ENCODE data around the gene BSND.

BSND gene

DNA sequence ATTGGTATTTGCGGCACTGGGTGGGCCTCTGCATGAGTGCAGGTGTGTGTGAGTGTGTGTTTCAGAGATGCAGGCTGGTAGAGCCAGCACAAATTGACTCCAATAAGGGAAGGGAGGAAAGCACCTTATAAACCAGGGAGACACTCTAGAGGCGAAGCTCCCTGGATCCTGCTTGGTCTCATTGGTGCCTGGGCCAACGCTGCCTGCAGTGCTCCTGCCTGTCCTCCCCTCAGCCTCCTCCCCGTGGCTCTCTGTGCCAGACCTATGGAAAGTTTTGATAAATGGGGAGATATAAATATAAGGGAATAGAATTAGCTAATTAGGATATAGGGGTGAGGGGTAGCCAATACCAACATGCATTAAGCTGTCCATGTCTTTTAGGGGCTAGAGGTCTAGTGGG lies 2.6 kb downstream of the BSND start:
- H3K36me3 ChIP-seq (ENCODE audit: control insufficient read depth, insufficient read depth, low read length), result no peaks in the 10 kb centered on the region
- H3K27ac ChIP-seq (ENCODE audit: low read depth, low read length), result no peak overlapping the region
- H3K4me1 ChIP-seq (ENCODE audit: control insufficient read depth, insufficient read depth, low read length), result peaks cover 15% of the 10 kb centered on the region
- H3K4me3 ChIP-seq (ENCODE audit: low read depth, low read length), result no peak overlapping the region
- peaks cover 58% of the 10 kb centered on the region for H3K27me3 ChIP-seq (ENCODE audit: control insufficient read depth, insufficient read depth, low read length)
- no peaks in the 10 kb centered on the region for H3K9me3 ChIP-seq (ENCODE audit: control insufficient read depth, insufficient read depth, low read length)
- H3K9ac ChIP-seq (ENCODE audit: low read depth, low read length), result no peak overlapping the region

GRCh38 chr1:55002686-55003085 lies 4.0 kb downstream of the BSND start:
- H3K27me3 ChIP-seq (ENCODE audit: control insufficient read depth, insufficient read depth, low read length), result peaks cover 46% of the 10 kb centered on the region
- H3K4me3 ChIP-seq (ENCODE audit: low read depth, low read length), result no peak overlapping the region
- H3K9ac ChIP-seq (ENCODE audit: low read depth, low read length), result no peak overlapping the region
- H3K36me3 ChIP-seq (ENCODE audit: control insufficient read depth, insufficient read depth, low read length), result no peaks in the 10 kb centered on the region
- peaks cover 6% of the 10 kb centered on the region; the same call in 1 of the 2 replicates for H3K4me1 ChIP-seq (ENCODE audit: control insufficient read depth, insufficient read depth, low read length)
- no peak overlapping the region for H3K27ac ChIP-seq (ENCODE audit: low read depth, low read length)
- H3K9me3 ChIP-seq (ENCODE audit: control insufficient read depth, insufficient read depth, low read length), result no peaks in the 10 kb centered on the region

GRCh38 chr1:55005351-55006140 lies 6.8 kb downstream of the BSND start:
- Histone ChIP-seq H3K36me3 (ENCODE audit: control insufficient read depth, insufficient read depth, low read length) (no peaks in the 10 kb centered on the region), H3K27me3 (ENCODE audit: control insufficient read depth, insufficient read depth, low read length) (peaks cover 19% of the 10 kb centered on the region), H3K9me3 (ENCODE audit: control insufficient read depth, insufficient read depth, low read length) (no peaks in the 10 kb centered on the region), H3K27ac (ENCODE audit: low read depth, low read length) (no peak overlapping the region), H3K4me1 (ENCODE audit: control insufficient read depth, insufficient read depth, low read length) (peaks cover 3% of the 10 kb centered on the region), H3K4me3 (ENCODE audit: low read depth, low read length) (no peak overlapping the region), H3K9ac (ENCODE audit: low read depth, low read length) (no peak overlapping the region)

GRCh38 chr1:55006931-55007330 lies 8.2 kb downstream of the BSND start:
- H3K36me3 ChIP-seq (ENCODE audit: control insufficient read depth, insufficient read depth, low read length), result no peaks in the 10 kb centered on the region
- H3K4me3 ChIP-seq (ENCODE audit: low read depth, low read length), result no peak overlapping the region
- H3K27ac ChIP-seq (ENCODE audit: low read depth, low read length), result no peak overlapping the region
- H3K27me3 ChIP-seq (ENCODE audit: control insufficient read depth, insufficient read depth, low read length), result peaks cover 6% of the 10 kb centered on the region
- H3K9me3 ChIP-seq (ENCODE audit: control insufficient read depth, insufficient read depth, low read length), result no peaks in the 10 kb centered on the region
- H3K4me1 ChIP-seq (ENCODE audit: control insufficient read depth, insufficient read depth, low read length), result peaks cover 15% of the 10 kb centered on the region
- H3K9ac ChIP-seq (ENCODE audit: low read depth, low read length), result no peak overlapping the region

DNA sequence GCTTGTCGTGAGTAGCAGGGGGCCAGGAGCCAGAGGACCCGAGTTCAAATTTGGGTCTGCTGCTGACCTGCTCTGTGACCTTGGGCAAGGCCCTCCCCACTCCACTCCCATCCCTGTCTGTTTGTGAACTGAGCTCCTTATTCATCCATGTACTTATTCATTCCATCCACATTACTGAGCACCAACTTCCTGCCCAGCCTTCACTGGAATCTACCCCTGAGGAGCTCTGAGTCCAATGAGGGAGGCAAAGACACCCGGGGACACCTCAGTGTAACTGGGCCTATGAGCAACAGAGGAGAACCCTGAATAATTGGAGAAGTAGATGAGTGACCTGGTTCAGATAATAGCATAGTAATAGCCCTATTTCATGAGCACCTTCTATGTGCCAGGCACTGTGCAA lies 8.9 kb downstream of the BSND start:
- Histone ChIP-seq H3K9me3 (ENCODE audit: control insufficient read depth, insufficient read depth, low read length) (no peaks in the 10 kb centered on the region), H3K36me3 (ENCODE audit: control insufficient read depth, insufficient read depth, low read length) (no peaks in the 10 kb centered on the region), H3K27me3 (ENCODE audit: control insufficient read depth, insufficient read depth, low read length) (peaks cover 1% of the 10 kb centered on the region; the same call in 1 of the 2 replicates), H3K27ac (ENCODE audit: low read depth, low read length) (no peak overlapping the region), H3K9ac (ENCODE audit: low read depth, low read length) (no peak overlapping the region), H3K4me1 (ENCODE audit: control insufficient read depth, insufficient read depth, low read length) (peaks cover 15% of the 10 kb centered on the region), H3K4me3 (ENCODE audit: low read depth, low read length) (no peak overlapping the region)

GRCh38 chr1:55010194-55010886 lies 11.6 kb downstream of the BSND start:
- H3K27me3 ChIP-seq (ENCODE audit: control insufficient read depth, insufficient read depth, low read length), result no peaks in the 10 kb centered on the region
- no peak overlapping the region for H3K4me3 ChIP-seq (ENCODE audit: low read depth, low read length)
- H3K27ac ChIP-seq (ENCODE audit: low read depth, low read length), result no peak overlapping the region
- no peak overlapping the region for H3K9ac ChIP-seq (ENCODE audit: low read depth, low read length)
- H3K9me3 ChIP-seq (ENCODE audit: control insufficient read depth, insufficient read depth, low read length), result no peaks in the 10 kb centered on the region
- peaks cover 15% of the 10 kb centered on the region for H3K4me1 ChIP-seq (ENCODE audit: control insufficient read depth, insufficient read depth, low read length)
- no peaks in the 10 kb centered on the region for H3K36me3 ChIP-seq (ENCODE audit: control insufficient read depth, insufficient read depth, low read length)

GRCh38 chr1:55010887-55011217 lies 12.1 kb downstream of the BSND start:
- H3K27me3 ChIP-seq (ENCODE audit: control insufficient read depth, insufficient read depth, low read length), result no peaks in the 10 kb centered on the region
- no peak overlapping the region for H3K27ac ChIP-seq (ENCODE audit: low read depth, low read length)
- H3K9ac ChIP-seq (ENCODE audit: low read depth, low read length), result no peak overlapping the region
- peaks cover 15% of the 10 kb centered on the region for H3K4me1 ChIP-seq (ENCODE audit: control insufficient read depth, insufficient read depth, low read length)
- no peaks in the 10 kb centered on the region for H3K9me3 ChIP-seq (ENCODE audit: control insufficient read depth, insufficient read depth, low read length)
- no peaks in the 10 kb centered on the region for H3K36me3 ChIP-seq (ENCODE audit: control insufficient read depth, insufficient read depth, low read length)
- H3K4me3 ChIP-seq (ENCODE audit: low read depth, low read length), result no peak overlapping the region

DNA sequence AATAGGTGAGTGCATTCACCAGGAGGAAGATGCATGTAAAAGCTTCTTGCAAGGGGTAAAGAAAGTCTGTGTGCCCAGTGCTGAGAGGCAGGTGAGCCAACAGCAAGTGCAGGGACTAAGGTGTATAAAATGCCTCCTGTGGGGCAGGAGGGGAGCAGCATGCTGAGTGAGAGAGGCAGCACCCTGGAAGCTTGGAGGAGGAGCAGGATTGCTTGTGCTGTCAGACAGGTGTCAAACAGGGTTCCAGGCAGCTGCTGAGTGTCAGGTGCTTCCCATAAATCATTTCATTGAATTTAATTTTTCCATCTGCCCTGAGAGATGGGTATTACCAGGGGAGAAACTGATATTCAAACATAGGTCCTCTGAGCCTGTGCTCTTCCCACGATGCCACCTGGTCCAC lies 13.9 kb downstream of the BSND start:
- Histone ChIP-seq H3K27me3 (ENCODE audit: control insufficient read depth, insufficient read depth, low read length) (no peaks in the 10 kb centered on the region), H3K27ac (ENCODE audit: low read depth, low read length) (no peak overlapping the region), H3K36me3 (ENCODE audit: control insufficient read depth, insufficient read depth, low read length) (no peaks in the 10 kb centered on the region), H3K9ac (ENCODE audit: low read depth, low read length) (no peak overlapping the region), H3K9me3 (ENCODE audit: control insufficient read depth, insufficient read depth, low read length) (no peaks in the 10 kb centered on the region), H3K4me1 (ENCODE audit: control insufficient read depth, insufficient read depth, low read length) (peaks cover 15% of the 10 kb centered on the region), H3K4me3 (ENCODE audit: low read depth, low read length) (no peak overlapping the region)

DNA sequence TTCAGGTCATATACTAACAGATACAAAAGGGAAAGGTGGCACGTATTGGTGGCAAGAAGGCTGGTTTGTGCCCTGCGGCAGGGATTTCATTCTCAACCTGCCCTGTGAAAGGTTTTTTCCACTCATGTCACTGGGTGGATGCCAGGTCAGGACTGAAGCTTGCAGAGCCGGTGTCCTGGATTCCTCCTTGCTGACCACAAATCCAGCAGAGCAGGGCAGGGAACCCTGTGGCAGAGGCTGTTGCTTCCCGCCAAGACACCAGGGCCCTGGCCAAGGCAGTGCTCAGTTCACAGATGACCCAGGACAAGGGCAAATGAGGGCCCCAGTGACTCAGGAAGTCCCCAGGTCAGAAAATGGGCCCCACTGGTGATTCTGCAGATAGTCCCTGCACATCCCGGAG lies 16.4 kb downstream of the BSND start:
- Histone ChIP-seq H3K9ac (ENCODE audit: low read depth, low read length) (no peak overlapping the region), H3K4me3 (ENCODE audit: low read depth, low read length) (no peak overlapping the region), H3K27me3 (ENCODE audit: control insufficient read depth, insufficient read depth, low read length) (no peaks in the 10 kb centered on the region), H3K27ac (ENCODE audit: low read depth, low read length) (no peak overlapping the region), H3K36me3 (ENCODE audit: control insufficient read depth, insufficient read depth, low read length) (no peaks in the 10 kb centered on the region), H3K4me1 (ENCODE audit: control insufficient read depth, insufficient read depth, low read length) (peaks cover 15% of the 10 kb centered on the region), H3K9me3 (ENCODE audit: control insufficient read depth, insufficient read depth, low read length) (no peaks in the 10 kb centered on the region)

- Histone ChIP-seq H3K4me3 (ENCODE audit: low read depth, low read length) (no peak overlapping the region), H3K9ac (ENCODE audit: low read depth, low read length) (no peak overlapping the region), H3K36me3 (ENCODE audit: control insufficient read depth, insufficient read depth, low read length) (no peaks in the 10 kb centered on the region), H3K9me3 (ENCODE audit: control insufficient read depth, insufficient read depth, low read length) (no peaks in the 10 kb centered on the region), H3K27me3 (ENCODE audit: control insufficient read depth, insufficient read depth, low read length) (no peaks in the 10 kb centered on the region), H3K27ac (ENCODE audit: low read depth, low read length) (no peak overlapping the region), H3K4me1 (ENCODE audit: control insufficient read depth, insufficient read depth, low read length) (peaks cover 7% of the 10 kb centered on the region)
These were observed 17.2 kb downstream of the BSND start for GRCh38 chr1:55015731-55016620.

DNA sequence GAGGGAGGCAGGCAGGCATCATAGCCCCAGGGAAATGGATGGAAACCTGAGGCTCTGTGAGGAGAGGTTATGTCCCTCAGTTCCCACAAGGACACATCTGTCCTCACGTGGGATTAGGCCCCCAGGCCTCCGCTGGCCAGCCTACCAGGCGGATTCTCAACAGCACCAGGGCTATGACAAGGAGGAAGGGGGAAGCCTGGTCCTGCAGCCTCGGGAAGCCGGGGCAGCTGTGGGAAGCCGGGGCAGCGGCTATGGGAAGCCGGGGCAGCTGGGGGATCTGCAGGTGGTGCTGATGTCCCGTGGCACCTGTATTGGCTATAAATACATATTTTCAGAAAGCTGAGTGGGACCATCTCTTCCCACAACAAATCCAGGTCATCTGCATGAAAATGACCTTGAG lies 19.7 kb downstream of the BSND start:
- H3K4me1 ChIP-seq (ENCODE audit: control insufficient read depth, insufficient read depth, low read length), result peaks cover 4% of the 10 kb centered on the region; the same call in 1 of the 2 replicates
- no peak overlapping the region for H3K27ac ChIP-seq (ENCODE audit: low read depth, low read length)
- H3K36me3 ChIP-seq (ENCODE audit: control insufficient read depth, insufficient read depth, low read length), result no peaks in the 10 kb centered on the region
- H3K9me3 ChIP-seq (ENCODE audit: control insufficient read depth, insufficient read depth, low read length), result no peaks in the 10 kb centered on the region
- no peaks in the 10 kb centered on the region for H3K27me3 ChIP-seq (ENCODE audit: control insufficient read depth, insufficient read depth, low read length)
- no peak overlapping the region for H3K9ac ChIP-seq (ENCODE audit: low read depth, low read length)
- H3K4me3 ChIP-seq (ENCODE audit: low read depth, low read length), result no peak overlapping the region
